Measurements from ENCODE around the gene DPH6.

DNA sequence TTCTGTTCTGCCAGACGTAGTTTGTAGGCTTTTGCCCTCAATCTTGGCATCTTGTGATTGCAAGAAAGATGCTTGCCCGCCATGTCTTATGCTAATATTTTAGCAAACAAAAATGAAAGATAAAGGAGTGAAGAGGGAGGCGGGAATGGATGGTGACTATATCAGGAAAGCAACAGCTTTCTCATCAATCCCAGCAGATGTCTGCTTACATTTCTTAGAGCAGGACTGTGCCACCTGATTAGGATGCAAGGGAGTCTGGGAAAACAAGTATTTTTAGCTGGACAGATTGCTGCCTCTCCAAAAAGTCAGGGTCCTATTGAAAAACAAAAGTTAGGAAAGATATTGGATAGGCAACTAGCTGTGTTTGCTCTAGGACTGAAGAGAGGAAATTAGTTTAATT is 34.6 kb upstream of the DPH6 start:
- TF ChIP-seq, protein P1, sequence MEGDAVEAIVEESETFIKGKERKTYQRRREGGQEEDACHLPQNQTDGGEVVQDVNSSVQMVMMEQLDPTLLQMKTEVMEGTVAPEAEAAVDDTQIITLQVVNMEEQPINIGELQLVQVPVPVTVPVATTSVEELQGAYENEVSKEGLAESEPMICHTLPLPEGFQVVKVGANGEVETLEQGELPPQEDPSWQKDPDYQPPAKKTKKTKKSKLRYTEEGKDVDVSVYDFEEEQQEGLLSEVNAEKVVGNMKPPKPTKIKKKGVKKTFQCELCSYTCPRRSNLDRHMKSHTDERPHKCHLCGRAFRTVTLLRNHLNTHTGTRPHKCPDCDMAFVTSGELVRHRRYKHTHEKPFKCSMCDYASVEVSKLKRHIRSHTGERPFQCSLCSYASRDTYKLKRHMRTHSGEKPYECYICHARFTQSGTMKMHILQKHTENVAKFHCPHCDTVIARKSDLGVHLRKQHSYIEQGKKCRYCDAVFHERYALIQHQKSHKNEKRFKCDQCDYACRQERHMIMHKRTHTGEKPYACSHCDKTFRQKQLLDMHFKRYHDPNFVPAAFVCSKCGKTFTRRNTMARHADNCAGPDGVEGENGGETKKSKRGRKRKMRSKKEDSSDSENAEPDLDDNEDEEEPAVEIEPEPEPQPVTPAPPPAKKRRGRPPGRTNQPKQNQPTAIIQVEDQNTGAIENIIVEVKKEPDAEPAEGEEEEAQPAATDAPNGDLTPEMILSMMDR (IDR thresholded peaks at IDR 0.05; ENCODE audit: poor library complexity) = no peak
- TF ChIP-seq EZH2 (IDR thresholded peaks at IDR 0.05; ENCODE audit: borderline replicate concordance) = no peak
